AG10803 (cell line): ENCODE data around the gene AGAP3.

ENCODE experiments used
- DNase-seq: peaks from one replicate; pipeline ENCODE4 v3.0.0; 2010; ENCODE audit warnings: low read depth
- H3K4me3 ChIP-seq: 2 replicates; pipeline ENCODE4 v1.5.1; 2011; ENCODE audit warnings: mild to moderate bottlenecking, low read length, control low read depth
- TF ChIP-seq, protein P1 (sequence below): conservative IDR thresholded peaks from 2 replicates; pipeline ENCODE4 v1.5.1; 2011; ENCODE audit warnings: mild to moderate bottlenecking, low read length, control low read depth, inconsistent platforms

Gene AGAP3

GRCh38 chr7:151123822-151124464 lies 37.7 kb downstream of the AGAP3 start:
- TF ChIP-seq, protein P1, sequence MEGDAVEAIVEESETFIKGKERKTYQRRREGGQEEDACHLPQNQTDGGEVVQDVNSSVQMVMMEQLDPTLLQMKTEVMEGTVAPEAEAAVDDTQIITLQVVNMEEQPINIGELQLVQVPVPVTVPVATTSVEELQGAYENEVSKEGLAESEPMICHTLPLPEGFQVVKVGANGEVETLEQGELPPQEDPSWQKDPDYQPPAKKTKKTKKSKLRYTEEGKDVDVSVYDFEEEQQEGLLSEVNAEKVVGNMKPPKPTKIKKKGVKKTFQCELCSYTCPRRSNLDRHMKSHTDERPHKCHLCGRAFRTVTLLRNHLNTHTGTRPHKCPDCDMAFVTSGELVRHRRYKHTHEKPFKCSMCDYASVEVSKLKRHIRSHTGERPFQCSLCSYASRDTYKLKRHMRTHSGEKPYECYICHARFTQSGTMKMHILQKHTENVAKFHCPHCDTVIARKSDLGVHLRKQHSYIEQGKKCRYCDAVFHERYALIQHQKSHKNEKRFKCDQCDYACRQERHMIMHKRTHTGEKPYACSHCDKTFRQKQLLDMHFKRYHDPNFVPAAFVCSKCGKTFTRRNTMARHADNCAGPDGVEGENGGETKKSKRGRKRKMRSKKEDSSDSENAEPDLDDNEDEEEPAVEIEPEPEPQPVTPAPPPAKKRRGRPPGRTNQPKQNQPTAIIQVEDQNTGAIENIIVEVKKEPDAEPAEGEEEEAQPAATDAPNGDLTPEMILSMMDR, result peak; percentile 99
- H3K4me3 ChIP-seq, result no peak overlapping the region
- DNase-seq, result peak; percentile 72

- no peak for DNase-seq
- TF ChIP-seq, protein P1, result no peak
- no peak overlapping the region for H3K4me3 ChIP-seq
These were observed 38.2 kb downstream of the AGAP3 start for GRCh38 chr7:151124481-151124880.

GRCh38 chr7:151124899-151125399 lies 38.7 kb downstream of the AGAP3 start:
- TF ChIP-seq, protein P1, result no peak
- no peak overlapping the region for H3K4me3 ChIP-seq

DNA sequence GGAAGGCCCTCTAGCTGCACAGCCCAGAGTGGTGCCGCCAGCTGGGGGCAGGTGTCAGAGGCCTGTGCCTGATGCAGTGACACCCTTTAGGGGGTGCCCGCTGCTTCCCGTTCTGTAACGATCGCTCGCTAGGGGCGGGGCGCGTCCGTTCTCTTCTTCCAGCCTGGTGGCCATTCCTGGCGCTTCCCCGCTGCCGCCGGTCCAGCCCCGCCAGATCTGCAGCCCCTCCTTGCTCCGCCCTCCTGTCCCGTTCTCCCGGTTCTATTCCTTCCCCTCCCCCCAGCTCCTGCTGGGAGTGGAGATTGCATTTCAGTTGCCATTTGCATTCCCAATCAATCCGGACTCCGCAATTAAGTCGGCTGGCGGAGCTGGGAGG lies 39.2 kb downstream of the AGAP3 start:
- DNase-seq, result no peak
- TF ChIP-seq, protein P1, result no peak

More at GRCh38 chr7:151124899-151125399, 38.7 kb downstream of the AGAP3 start:
- no peak for DNase-seq

GRCh38 chr7:151125846-151126481 lies 39.7 kb downstream of the AGAP3 start:
- no peak for DNase-seq
- TF ChIP-seq, protein P1, result no peak
- H3K4me3 ChIP-seq, result peak overlapping the region; percentile 29

More for the DNA sequence above, 39.2 kb downstream of the AGAP3 start:
- H3K4me3 ChIP-seq, result peak overlapping the region; percentile 29

DNA sequence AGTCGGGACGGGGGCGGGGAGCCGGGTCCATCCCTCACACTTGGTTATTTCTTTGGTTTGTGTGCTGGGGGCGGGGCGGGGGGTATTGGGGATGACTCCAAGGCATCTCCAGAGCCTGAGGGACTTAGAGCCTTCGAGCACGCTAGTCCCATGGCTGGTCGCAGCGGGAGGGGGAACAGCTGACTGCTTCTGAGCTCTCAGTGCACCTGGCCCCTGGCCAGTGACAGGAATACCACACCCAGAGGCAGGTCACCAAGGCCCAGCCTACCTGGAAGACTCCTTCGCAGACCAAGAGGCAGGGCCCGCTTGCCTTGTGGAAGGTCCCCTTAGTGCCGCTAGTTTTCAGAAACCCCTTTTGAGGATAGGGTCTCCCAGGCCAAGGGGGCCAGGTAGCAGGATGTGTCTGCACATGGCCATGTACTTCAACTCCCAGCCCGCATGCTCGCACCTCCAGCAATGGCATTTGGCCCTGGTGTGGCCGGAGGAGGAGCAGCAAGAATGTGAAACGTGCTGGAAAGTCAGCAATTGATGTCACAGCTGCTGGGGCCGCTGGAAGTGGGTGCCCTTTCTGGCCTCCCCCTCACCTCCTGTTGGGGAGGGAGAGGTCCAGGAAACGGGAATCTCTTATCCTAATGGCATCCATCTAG lies 40.3 kb downstream of the AGAP3 start:
- no peak overlapping the region for H3K4me3 ChIP-seq
- no peak for DNase-seq
- TF ChIP-seq, protein P1, result no peak
